ENCODE results near the gene ENOX2.

The ENOX2 gene

DNA sequence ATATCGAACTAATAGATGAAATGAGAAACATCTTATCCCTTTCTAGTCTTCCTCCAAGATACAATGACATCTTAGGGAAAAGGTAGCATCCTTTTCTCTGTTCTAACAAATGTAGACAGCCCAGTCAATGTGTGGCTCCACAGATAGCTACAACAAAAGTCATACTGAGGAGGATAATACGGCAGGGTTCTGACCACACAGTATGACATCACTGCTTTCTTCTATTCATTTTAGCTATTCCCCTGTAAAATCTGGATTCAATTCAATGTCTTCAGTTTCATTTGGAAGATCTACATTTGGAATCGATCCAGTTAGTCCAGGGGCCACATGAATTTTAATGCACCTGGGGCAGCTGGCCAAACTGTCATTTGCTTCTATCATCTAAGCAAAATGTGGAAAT lies 51.4 kb downstream of the ENOX2 start:
- ATAC-seq (ENCODE audit: insufficient read depth, low read depth): no peak
- Histone ChIP-seq H2AFZ (ENCODE audit: low read depth, low read length) (no peak overlapping the region), H3K27me3 (ENCODE audit: insufficient read depth, low read length, poor library complexity) (no peaks in the 10 kb centered on the region), H3K4me2 (ENCODE audit: insufficient read depth, low read length) (no peak overlapping the region), H3K4me1 (ENCODE audit: insufficient read depth, low read length) (no peaks in the 10 kb centered on the region), H3K9ac (ENCODE audit: low read depth, low read length) (no peak overlapping the region), H3K27ac (ENCODE audit: low read length) (no peak overlapping the region), H3K4me3 (ENCODE audit: low read depth in 1 of 2, low read length in 2 of 2) (no peak overlapping the region), H3K79me2 (ENCODE audit: insufficient read depth, low read length) (no peaks in the 10 kb centered on the region), H4K20me1 (ENCODE audit: insufficient read depth, low read length) (no peaks in the 10 kb centered on the region), H3K9me3 (ENCODE audit: insufficient read depth, low read length, severe bottlenecking) (no peaks in the 10 kb centered on the region), H3K36me3 (ENCODE audit: insufficient read depth, low read length) (no peaks in the 10 kb centered on the region)
- no peak for DNase-seq
- no peak for TF ChIP-seq EZH2 (IDR thresholded peaks at IDR 0.05; ENCODE audit: borderline replicate concordance, low read depth, low read length, severe bottlenecking)
- TF ChIP-seq, protein P1, sequence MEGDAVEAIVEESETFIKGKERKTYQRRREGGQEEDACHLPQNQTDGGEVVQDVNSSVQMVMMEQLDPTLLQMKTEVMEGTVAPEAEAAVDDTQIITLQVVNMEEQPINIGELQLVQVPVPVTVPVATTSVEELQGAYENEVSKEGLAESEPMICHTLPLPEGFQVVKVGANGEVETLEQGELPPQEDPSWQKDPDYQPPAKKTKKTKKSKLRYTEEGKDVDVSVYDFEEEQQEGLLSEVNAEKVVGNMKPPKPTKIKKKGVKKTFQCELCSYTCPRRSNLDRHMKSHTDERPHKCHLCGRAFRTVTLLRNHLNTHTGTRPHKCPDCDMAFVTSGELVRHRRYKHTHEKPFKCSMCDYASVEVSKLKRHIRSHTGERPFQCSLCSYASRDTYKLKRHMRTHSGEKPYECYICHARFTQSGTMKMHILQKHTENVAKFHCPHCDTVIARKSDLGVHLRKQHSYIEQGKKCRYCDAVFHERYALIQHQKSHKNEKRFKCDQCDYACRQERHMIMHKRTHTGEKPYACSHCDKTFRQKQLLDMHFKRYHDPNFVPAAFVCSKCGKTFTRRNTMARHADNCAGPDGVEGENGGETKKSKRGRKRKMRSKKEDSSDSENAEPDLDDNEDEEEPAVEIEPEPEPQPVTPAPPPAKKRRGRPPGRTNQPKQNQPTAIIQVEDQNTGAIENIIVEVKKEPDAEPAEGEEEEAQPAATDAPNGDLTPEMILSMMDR (IDR thresholded peaks at IDR 0.05; ENCODE audit: borderline replicate concordance, extremely low read depth, low read length, poor library complexity, severe bottlenecking): no peak

DNA sequence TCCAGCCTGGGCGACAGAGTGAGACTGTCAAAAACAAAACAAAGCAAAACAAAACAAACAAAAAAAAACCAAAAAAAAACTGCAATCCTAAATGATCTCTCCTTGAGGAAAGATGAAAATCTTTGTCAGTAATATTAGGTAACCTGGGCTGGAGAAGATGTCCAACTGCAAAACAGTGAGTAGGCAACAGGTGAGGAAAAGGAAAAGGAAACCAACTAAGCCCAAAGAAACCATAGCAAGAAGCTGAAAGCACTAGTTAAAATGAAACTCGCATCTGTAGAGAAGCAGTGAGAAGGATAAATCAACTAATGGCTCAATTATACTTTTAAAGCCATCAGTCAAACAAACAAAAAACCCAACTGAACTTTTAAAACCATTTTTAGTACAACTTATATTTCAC lies 54.2 kb downstream of the ENOX2 start:
- Histone ChIP-seq H3K9ac (ENCODE audit: low read depth, low read length) (no peak overlapping the region), H2AFZ (ENCODE audit: low read depth, low read length) (no peak overlapping the region), H3K4me3 (ENCODE audit: low read depth in 1 of 2, low read length in 2 of 2) (no peak overlapping the region), H3K79me2 (ENCODE audit: insufficient read depth, low read length) (no peaks in the 10 kb centered on the region), H3K36me3 (ENCODE audit: insufficient read depth, low read length) (no peaks in the 10 kb centered on the region), H3K9me3 (ENCODE audit: insufficient read depth, low read length, severe bottlenecking) (no peaks in the 10 kb centered on the region), H3K4me1 (ENCODE audit: insufficient read depth, low read length) (no peaks in the 10 kb centered on the region), H3K27ac (ENCODE audit: low read length) (no peak overlapping the region), H3K27me3 (ENCODE audit: insufficient read depth, low read length, poor library complexity) (no peaks in the 10 kb centered on the region), H4K20me1 (ENCODE audit: insufficient read depth, low read length) (no peaks in the 10 kb centered on the region), H3K4me2 (ENCODE audit: insufficient read depth, low read length) (no peak overlapping the region)
- ATAC-seq (ENCODE audit: insufficient read depth, low read depth) (no peak), DNase-seq (no peak)
- TF ChIP-seq, protein P1 (IDR thresholded peaks at IDR 0.05; ENCODE audit: borderline replicate concordance, extremely low read depth, low read length, poor library complexity, severe bottlenecking): no peak
- TF ChIP-seq EZH2 (IDR thresholded peaks at IDR 0.05; ENCODE audit: borderline replicate concordance, low read depth, low read length, severe bottlenecking): no peak

DNA sequence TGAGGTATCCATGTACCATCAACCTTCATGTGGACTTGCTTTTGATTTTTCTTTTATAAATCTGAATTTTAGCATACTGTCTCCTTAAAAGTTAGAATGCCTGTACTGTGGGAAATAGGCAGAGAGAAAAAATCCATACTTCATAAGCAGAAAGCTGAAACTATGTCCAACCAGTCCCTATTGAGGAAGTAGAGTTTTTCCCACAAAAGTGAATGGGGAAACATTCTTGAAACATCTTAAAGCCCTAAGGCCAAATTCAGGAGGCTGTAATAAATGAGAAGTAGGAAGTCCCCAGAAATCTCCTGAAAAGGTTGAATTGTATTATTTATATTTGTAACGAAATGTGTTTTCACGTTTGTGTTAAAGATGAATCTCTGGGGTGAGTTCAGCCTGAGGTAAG lies 56.3 kb downstream of the ENOX2 start:
- no peak for DNase-seq
- no peak overlapping the region for H3K4me2 ChIP-seq (ENCODE audit: insufficient read depth, low read length)
- H3K36me3 ChIP-seq (ENCODE audit: insufficient read depth, low read length): no peaks in the 10 kb centered on the region
- no peaks in the 10 kb centered on the region for H4K20me1 ChIP-seq (ENCODE audit: insufficient read depth, low read length)
- no peak overlapping the region for H3K9ac ChIP-seq (ENCODE audit: low read depth, low read length)
- H3K9me3 ChIP-seq (ENCODE audit: insufficient read depth, low read length, severe bottlenecking): no peaks in the 10 kb centered on the region
- no peaks in the 10 kb centered on the region for H3K27me3 ChIP-seq (ENCODE audit: insufficient read depth, low read length, poor library complexity)
- H3K79me2 ChIP-seq (ENCODE audit: insufficient read depth, low read length): no peaks in the 10 kb centered on the region
- ATAC-seq (ENCODE audit: insufficient read depth, low read depth): no peak
- no peak overlapping the region for H3K27ac ChIP-seq (ENCODE audit: low read length)
- H2AFZ ChIP-seq (ENCODE audit: low read depth, low read length): no peak overlapping the region
- H3K4me3 ChIP-seq (ENCODE audit: low read depth in 1 of 2, low read length in 2 of 2): no peak overlapping the region
- TF ChIP-seq, protein P1 (IDR thresholded peaks at IDR 0.05; ENCODE audit: borderline replicate concordance, extremely low read depth, low read length, poor library complexity, severe bottlenecking): no peak
- no peak for TF ChIP-seq EZH2 (IDR thresholded peaks at IDR 0.05; ENCODE audit: borderline replicate concordance, low read depth, low read length, severe bottlenecking)
- H3K4me1 ChIP-seq (ENCODE audit: insufficient read depth, low read length): no peaks in the 10 kb centered on the region

DNA sequence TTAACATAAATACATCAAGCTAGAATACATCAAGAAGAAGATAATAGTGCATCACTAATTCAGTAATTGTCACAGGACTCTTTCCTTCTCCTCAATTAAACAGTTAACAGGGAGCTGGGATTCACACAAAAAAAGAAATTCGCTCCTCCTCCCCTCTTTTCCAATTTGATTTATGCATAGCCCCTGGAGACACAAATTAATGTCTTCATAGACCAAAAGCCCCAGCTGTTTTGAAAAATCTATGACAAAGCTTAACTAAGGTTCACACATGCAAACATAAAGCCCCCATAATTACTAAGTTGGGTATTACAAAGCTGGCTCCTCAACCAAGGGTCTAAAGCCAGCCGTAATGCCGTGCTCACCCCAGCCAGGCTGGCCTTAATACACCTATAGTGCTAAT lies 61.2 kb downstream of the ENOX2 start:
- DNase-seq (no peak), ATAC-seq (ENCODE audit: insufficient read depth, low read depth) (no peak)
- Histone ChIP-seq H3K27ac (ENCODE audit: low read length) (no peak overlapping the region), H3K4me3 (ENCODE audit: low read depth in 1 of 2, low read length in 2 of 2) (no peak overlapping the region), H2AFZ (ENCODE audit: low read depth, low read length) (no peak overlapping the region), H3K36me3 (ENCODE audit: insufficient read depth, low read length) (no peaks in the 10 kb centered on the region), H3K27me3 (ENCODE audit: insufficient read depth, low read length, poor library complexity) (no peaks in the 10 kb centered on the region), H3K79me2 (ENCODE audit: insufficient read depth, low read length) (no peaks in the 10 kb centered on the region), H3K9me3 (ENCODE audit: insufficient read depth, low read length, severe bottlenecking) (no peaks in the 10 kb centered on the region), H4K20me1 (ENCODE audit: insufficient read depth, low read length) (no peaks in the 10 kb centered on the region), H3K9ac (ENCODE audit: low read depth, low read length) (no peak overlapping the region), H3K4me1 (ENCODE audit: insufficient read depth, low read length) (no peaks in the 10 kb centered on the region), H3K4me2 (ENCODE audit: insufficient read depth, low read length) (no peak overlapping the region)
- TF ChIP-seq, protein P1 (IDR thresholded peaks at IDR 0.05; ENCODE audit: borderline replicate concordance, extremely low read depth, low read length, poor library complexity, severe bottlenecking): no peak
- TF ChIP-seq EZH2 (IDR thresholded peaks at IDR 0.05; ENCODE audit: borderline replicate concordance, low read depth, low read length, severe bottlenecking): no peak

Measured in DND-41 (cell line).